Measurements from ENCODE around the gene STING1.

DNA sequence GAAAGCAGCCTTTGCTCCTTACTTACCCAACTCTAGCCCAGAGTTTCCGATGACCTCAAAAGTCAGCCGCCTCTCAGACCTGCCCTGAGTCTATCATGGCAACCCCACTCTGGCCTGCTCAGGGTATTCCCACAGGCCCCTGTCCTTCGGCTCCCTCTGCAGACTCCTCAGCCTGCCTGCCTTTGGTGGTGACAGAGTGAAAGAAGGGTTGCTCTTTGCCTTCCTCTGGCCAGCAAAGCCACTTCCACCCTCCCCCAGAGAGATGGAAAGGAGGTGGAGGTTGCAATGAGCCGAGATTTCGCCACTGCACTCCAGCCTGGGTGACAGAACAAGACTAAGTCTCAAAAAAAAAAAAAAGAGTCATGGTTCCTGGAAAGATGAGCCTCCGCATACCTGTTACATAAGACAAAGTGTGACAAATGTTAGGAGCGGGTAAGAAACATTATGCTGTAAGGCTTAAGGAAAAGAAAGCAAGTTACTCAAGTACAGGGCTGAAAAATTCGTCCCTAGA, 14.1 kb downstream of the STING1 start:
- TF ChIP-seq, protein P1, sequence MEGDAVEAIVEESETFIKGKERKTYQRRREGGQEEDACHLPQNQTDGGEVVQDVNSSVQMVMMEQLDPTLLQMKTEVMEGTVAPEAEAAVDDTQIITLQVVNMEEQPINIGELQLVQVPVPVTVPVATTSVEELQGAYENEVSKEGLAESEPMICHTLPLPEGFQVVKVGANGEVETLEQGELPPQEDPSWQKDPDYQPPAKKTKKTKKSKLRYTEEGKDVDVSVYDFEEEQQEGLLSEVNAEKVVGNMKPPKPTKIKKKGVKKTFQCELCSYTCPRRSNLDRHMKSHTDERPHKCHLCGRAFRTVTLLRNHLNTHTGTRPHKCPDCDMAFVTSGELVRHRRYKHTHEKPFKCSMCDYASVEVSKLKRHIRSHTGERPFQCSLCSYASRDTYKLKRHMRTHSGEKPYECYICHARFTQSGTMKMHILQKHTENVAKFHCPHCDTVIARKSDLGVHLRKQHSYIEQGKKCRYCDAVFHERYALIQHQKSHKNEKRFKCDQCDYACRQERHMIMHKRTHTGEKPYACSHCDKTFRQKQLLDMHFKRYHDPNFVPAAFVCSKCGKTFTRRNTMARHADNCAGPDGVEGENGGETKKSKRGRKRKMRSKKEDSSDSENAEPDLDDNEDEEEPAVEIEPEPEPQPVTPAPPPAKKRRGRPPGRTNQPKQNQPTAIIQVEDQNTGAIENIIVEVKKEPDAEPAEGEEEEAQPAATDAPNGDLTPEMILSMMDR (conservative IDR thresholded peaks at IDR 0.05; ENCODE audit: low read length) = peak; percentile 46
- TF ChIP-seq EZH2phosphoT487 (IDR thresholded peaks at IDR 0.05; ENCODE audit: borderline replicate concordance) = no peak
